Testis (tissue), 2 donors: ENCODE measurements around the gene TSSC4.

Experiments used
- CTCF ChIP-seq, 3 experiments: fragments of 450-650 bp in 2 of 3; fragments of 200-600 bp in 1 of 3; sonication (generic) in 1 of 3; IDR thresholded peaks; one replicate each; pipeline ENCODE4 v1.5.1; 2016 to 2019; ENCODE audit warnings: antibody characterized with exemption in 3 of 3, mild to moderate bottlenecking in 2 of 3, moderate library complexity in 1 of 3
- POLR2A ChIP-seq: fragments of 450-650 bp; IDR thresholded peaks from one replicate; pipeline ENCODE4 v1.6.1; 2017; ENCODE audit warnings: antibody characterized with exemption, mild to moderate bottlenecking, moderate library complexity

DNA sequence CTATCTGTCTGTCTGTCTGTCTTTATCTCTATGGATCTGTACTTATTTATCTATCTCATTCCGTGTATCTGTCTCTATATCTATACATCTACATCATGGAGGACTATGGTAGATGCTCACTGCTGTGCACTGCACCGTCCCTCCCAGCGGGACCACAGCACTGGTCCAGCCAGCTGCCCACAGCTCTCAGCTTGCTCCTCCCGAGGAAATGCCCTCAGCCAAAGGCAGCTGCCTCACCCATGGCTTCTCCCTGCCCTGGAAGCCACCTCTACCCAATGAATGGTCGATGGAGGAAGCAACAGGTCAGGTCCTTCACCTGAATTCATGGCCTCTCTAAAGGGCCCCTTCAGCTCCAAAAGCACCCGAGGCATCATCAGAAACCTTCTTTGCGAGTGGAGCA, 38.1 kb upstream of the TSSC4 start:
- TF ChIP-seq CTCF (IDR thresholded peaks at IDR 0.05) (no peak), POLR2A (no peak)
